A172 (cell line): ENCODE results near the gene IYD. TPM values are rescaled to one million over a fixed set of nuclear protein-coding genes. Genes with fewer than 3 reads are reported as not detected.
A peak's percentile ranks its signal among the peaks of the same experiment; 100 is the strongest.
"Not testable (repeated sequence)": the region's sequence is repeated elsewhere in the genome, so short reads cannot be mapped to it uniquely, and the experiment has no call there.

Source experiments
- DNase-seq: peaks from one replicate; pipeline ENCODE4 v3.0.0-alpha.2; 2015; ENCODE audit warnings: low spot score
- total RNA-seq: library from RNA; depleted of rRNA; stranded (reverse); fragments of >200 nt; shearing (Covaris generic); gene quantifications from 2 replicates; pipeline ENCODE4 v1.2.3, GENCODE V29; 2014

IYD gene
- total RNA-seq, 1 experiment from 2014 or later: not detected

- DNase-seq: peak; percentile 64
These were observed 16.2 kb upstream of the IYD start for GRCh38 chr6:150352321-150353296.

- DNase-seq: no peak
These were observed 15.4 kb upstream of the IYD start for GRCh38 chr6:150353445-150353844.

GRCh38 chr6:150354754-150355571, 13.8 kb upstream of the IYD start:
- DNase-seq: no peak

GRCh38 chr6:150355932-150356331, 12.9 kb upstream of the IYD start:
- DNase-seq: no peak

- DNase-seq: no peak
These were observed 6.9 kb upstream of the IYD start for GRCh38 chr6:150361876-150362275.

GRCh38 chr6:150363733-150364132, 5.1 kb upstream of the IYD start:
- no peak for DNase-seq

- DNase-seq: no peak
These were observed 2.6 kb upstream of the IYD start for GRCh38 chr6:150366118-150366778.

- no peak for DNase-seq
These were observed 596 bp downstream of the IYD start for GRCh38 chr6:150369408-150369807.

- no peak for DNase-seq
These were observed 1.3 kb downstream of the IYD start for GRCh38 chr6:150370112-150370511.

- DNase-seq: no peak
These were observed 2.5 kb downstream of the IYD start for GRCh38 chr6:150371356-150371755.

GRCh38 chr6:150372051-150372450, 3.2 kb downstream of the IYD start:
- no peak for DNase-seq

GRCh38 chr6:150373260-150373701, 4.5 kb downstream of the IYD start:
- DNase-seq: no peak

GRCh38 chr6:150374346-150374745, 5.5 kb downstream of the IYD start:
- DNase-seq: not testable (repeated sequence)

GRCh38 chr6:150377211-150377781, 8.5 kb downstream of the IYD start:
- DNase-seq: no peak

- no peak for DNase-seq
These were observed 11.4 kb downstream of the IYD start for GRCh38 chr6:150380256-150380655.

GRCh38 chr6:150382171-150382570, 13.4 kb downstream of the IYD start:
- DNase-seq: no peak

GRCh38 chr6:150391414-150391813, 22.6 kb downstream of the IYD start:
- no peak for DNase-seq

- no peak for DNase-seq
These were observed 23.1 kb downstream of the IYD start for GRCh38 chr6:150391890-150392289.

- no peak for DNase-seq
These were observed 23.8 kb downstream of the IYD start for GRCh38 chr6:150392452-150393220.

- DNase-seq: no peak
These were observed 25.5 kb downstream of the IYD start for GRCh38 chr6:150394053-150394898.
